Measurements from ENCODE around the gene C11orf97.

GRCh38 chr11:94546886-94547285, 34.6 kb downstream of the C11orf97 start:
- TF ChIP-seq CTCF (IDR thresholded peaks at IDR 0.05) (no peak), EP300 (IDR thresholded peaks at IDR 0.05) (no peak), POLR2A (IDR thresholded peaks at IDR 0.05) (no peak), POLR2AphosphoS5 (IDR thresholded peaks at IDR 0.05) (peak in 2 of 3 donors; percentile 32 to 43)

Data from stomach (tissue), 4 donors.